K562 (cell line): Measurements from ENCODE around the gene NRG2. TPM values are rescaled to one million over a fixed set of nuclear protein-coding genes. Genes with fewer than 3 reads are reported as not detected.

Experiments
- ATAC-seq: fragments of 200-7000 bp; cut with Tn5 transposase; 3 replicates; pipeline ENCODE4 v1.9.1; 2020; ENCODE audit warnings: moderate library complexity
- BruUV-seq: library from RNA; stranded (reverse); fragments of 400-500 nt; replicated peaks from 2 replicates; lab custom pipeline; 2021; lab: Mats Ljungman, UMichigan
- CTCF ChIA-PET: fragments of 300-600 bp; formaldehyde crosslinking; extraction: SDS; loops from one replicate; lab custom pipeline; 2021; ENCODE audit warnings: low intra/inter-chr PET ratio; lab: Yijun Ruan, JAX
- POLR2A ChIA-PET: fragments of 300-600, 350-650 bp; sonication (Branson Sonifier 250); formaldehyde crosslinking; extraction: SDS; loops from one replicate; lab custom pipeline; 2021; ENCODE audit warnings: antibody characterized with exemption, inconsistent platforms; lab: Yijun Ruan, JAX
- DNase-seq, 4 experiments: peaks; one replicate each; pipeline versions ENCODE4 v3.0.0 to v3.0.0-alpha.2; 2011 to 2018; ENCODE audit warnings: low spot score in 3 of 4, mixed read lengths in 3 of 4; ENCODE audit errors: extremely low read depth in 1 of 4
- FAIRE-seq: peaks from 2 replicates; lab custom pipeline; 2011; peaks lifted over from hg19 to GRCh38; lab: Jason Lieb, UNC
- H2AFZ ChIP-seq: 2 replicates; pipeline ENCODE4 v1.6.0; 2011; ENCODE audit warnings: low read depth, low read length, control low read depth, inconsistent platforms
- H3K27ac ChIP-seq: fragments of 200-600 bp; 3 replicates; pipeline ENCODE4 v1.8.0; 2011; ENCODE audit warnings: low read depth, mild to moderate bottlenecking, control low read depth, inconsistent platforms, low read length, moderate library complexity, mixed read lengths; ENCODE audit errors: extremely low read depth
- H3K27me3 ChIP-seq, 2 experiments: fragments of 300-600 bp in 1 of 2; 2 replicates in 1 of 2; 3 replicates in 1 of 2; pipeline versions ENCODE4 v1.6.0 to v1.8.0; 2011; ENCODE audit warnings: inconsistent platforms in 2 of 2, low read length in 2 of 2, mild to moderate bottlenecking in 1 of 2, mixed read lengths in 1 of 2, moderate library complexity in 1 of 2; ENCODE audit not compliant: control insufficient read depth in 2 of 2, insufficient read depth in 2 of 2
- H3K36me3 ChIP-seq: fragments of 300-600 bp; 3 replicates; pipeline ENCODE4 v1.8.0; 2011; ENCODE audit warnings: mild to moderate bottlenecking, low read length, inconsistent platforms; ENCODE audit not compliant: control insufficient read depth, insufficient read depth
- H3K4me1 ChIP-seq, 2 experiments: fragments of 200-600 bp in 1 of 2; replicated peaks in 1 of 2; 2 replicates in 1 of 2; 3 replicates in 1 of 2; pipeline versions ENCODE4 v1.5.1 to v1.8.0; 2011; ENCODE audit warnings: inconsistent platforms in 2 of 2, low read length in 2 of 2, mild to moderate bottlenecking in 1 of 2, mixed read lengths in 1 of 2, moderate library complexity in 1 of 2; ENCODE audit not compliant: control insufficient read depth in 2 of 2, insufficient read depth in 2 of 2
- H3K4me2 ChIP-seq: 2 replicates; pipeline ENCODE4 v1.6.1; 2011; ENCODE audit warnings: low read length, control low read depth, inconsistent platforms, mixed read lengths; ENCODE audit not compliant: insufficient read depth
- H3K4me3 ChIP-seq: fragments of 200-600 bp; sonication (generic), shearing (Covaris generic); 2 replicates; pipeline ENCODE4 v1.5.1; 2016; ENCODE audit warnings: control low read depth, inconsistent platforms
- H3K79me2 ChIP-seq: fragments of 200-600 bp; 3 replicates; pipeline ENCODE4 v1.8.0; 2011; ENCODE audit warnings: low read length, inconsistent platforms; ENCODE audit not compliant: control insufficient read depth, insufficient read depth
- H3K9ac ChIP-seq, 2 experiments: 2 replicates each; pipeline versions ENCODE4 v1.6.0 to v1.6.1; 2011; ENCODE audit warnings: low read depth in 2 of 2, low read length in 2 of 2, control low read depth in 1 of 2, inconsistent platforms in 1 of 2, mild to moderate bottlenecking in 1 of 2, mixed read lengths in 1 of 2; ENCODE audit not compliant: insufficient read depth in 1 of 2
- H3K9me1 ChIP-seq: one replicate; pipeline ENCODE4 v1.6.0; 2011; ENCODE audit warnings: inconsistent platforms, mild to moderate bottlenecking, low read length, moderate library complexity; ENCODE audit not compliant: control insufficient read depth, insufficient read depth
- H3K9me3 ChIP-seq: replicated peaks from 2 replicates; pipeline ENCODE4 v1.5.1; 2011; ENCODE audit warnings: low read depth, low read length, inconsistent platforms; ENCODE audit not compliant: control insufficient read depth, insufficient read depth
- H4K20me1 ChIP-seq: replicated peaks from 2 replicates; pipeline ENCODE4 v1.6.1; 2011; ENCODE audit warnings: low read length, inconsistent platforms, mixed read lengths; ENCODE audit not compliant: control insufficient read depth, insufficient read depth
- CBX1 ChIP-seq: sonication (generic); IDR thresholded peaks from 2 replicates; pipeline ENCODE4 v1.6.1; 2016; ENCODE audit warnings: antibody characterized with exemption, low read depth, mild to moderate bottlenecking
- HDAC3 ChIP-seq: fragments of 450-650 bp; IDR thresholded peaks from 2 replicates; pipeline ENCODE4 v1.6.1; 2018; ENCODE audit warnings: borderline replicate concordance, mild to moderate bottlenecking, moderate library complexity; ENCODE audit not compliant: partially characterized antibody
- MYBL2 ChIP-seq, 2 experiments: fragments of 450-650 bp in 1 of 2; sonication (generic) in 1 of 2; formaldehyde crosslinking in 1 of 2; IDR thresholded peaks; 2 replicates each; pipeline versions ENCODE4 v1.6.1 to v1.8.1; 2017 to 2022; ENCODE audit warnings: borderline replicate concordance in 1 of 2, inconsistent platforms in 1 of 2, low read depth in 1 of 2, mild to moderate bottlenecking in 1 of 2, missing genetic modification reagents in 1 of 2, moderate library complexity in 1 of 2
- RBM15 ChIP-seq: fragments of 200-400 bp; formaldehyde crosslinking; IDR thresholded peaks from 2 replicates; pipeline ENCODE4 v1.6.1; 2018; ENCODE audit warnings: mild to moderate bottlenecking, low read length, moderate library complexity; ENCODE audit not compliant: insufficient read depth
- RBM39 ChIP-seq: fragments of 200-400 bp; formaldehyde crosslinking; optimal IDR thresholded peaks from 2 replicates; pipeline ENCODE3; 2018; ENCODE audit warnings: low read depth, low read length
- TAL1 ChIP-seq: fragments of 450-650 bp; IDR thresholded peaks from 2 replicates; pipeline ENCODE4 v1.6.1; 2016; ENCODE audit warnings: mild to moderate bottlenecking
- U2AF2 ChIP-seq: fragments of 200-400 bp; formaldehyde crosslinking; optimal IDR thresholded peaks from 2 replicates; pipeline ENCODE3; 2017; ENCODE audit warnings: low read depth, mild to moderate bottlenecking, low read length
- ZNF224 ChIP-seq: sonication (generic); formaldehyde crosslinking; IDR thresholded peaks from 2 replicates; pipeline ENCODE4 v1.8.0; 2022; ENCODE audit warnings: mild to moderate bottlenecking, missing genetic modification reagents
- ZNF561 ChIP-seq: fragments of 450-650 bp; formaldehyde crosslinking; conservative IDR thresholded peaks from 2 replicates; pipeline ENCODE4 v1.4.0; 2020; ENCODE audit warnings: mild to moderate bottlenecking, moderate library complexity
- WGBS: fragments of 100-300 bp; shearing (Covaris generic); methylation state at CpG from one replicate; pipeline ENCODE4 v1.1.6; 2016; ENCODE audit warnings: low coverage, mixed read lengths; ENCODE audit not compliant: insufficient coverage; ENCODE audit errors: missing lambda C conversion rate; 5-methylcytosine and 5-hydroxymethylcytosine counted together
- in situ Hi-C: fragments of 300-500 bp; cut with MboI; formaldehyde crosslinking; loops from 4 replicates; pipeline ENCODE4 v1.15.0; 2018; ENCODE audit warnings: inconsistent platforms, mixed read lengths
- intact Hi-C: fragments of 100-400 bp; cut with micrococcal nuclease; formaldehyde crosslinking; loops from 2 replicates; pipeline ENCODE4 v1.14.2; 2022
- polyA plus RNA-seq, 8 experiments: library from polyadenylated mRNA; depleted of rRNA in 4 of 8; stranded (reverse) in 5 of 8; unstranded in 3 of 8; fragments of >200 nt; fragmentation: Nextera tagmentation in 2 of 8; fragmentation: Illumina TruSeq in 1 of 8; extraction: Ambion mirVana in 2 of 8; extraction: Trizol in 1 of 8; gene quantifications; 2 replicates each; pipeline versions ENCODE4 v1.2.1 to v1.2.3, GENCODE V29; 2011 to 2014; ENCODE audit warnings: inconsistent platforms in 1 of 8, missing spikeins in 1 of 8
- total RNA-seq, 7 experiments: library from RNA; depleted of rRNA in 6 of 7; stranded (reverse); fragments of >200 nt in 6 of 7; fragmentation: Illumina TruSeq in 2 of 7; extraction: Trizol in 2 of 7; gene quantifications; 2 replicates each; pipeline versions ENCODE4 v1.2.1 to v1.2.3, GENCODE V29; 2011 to 2021; ENCODE audit warnings: low replicate concordance in 1 of 7

NRG2 gene
- total and polyA plus RNA-seq, 9 of the 15 experiments (the other 6 are each of a cell fraction or from before 2014, with no cell fraction given), result not detected

DNA sequence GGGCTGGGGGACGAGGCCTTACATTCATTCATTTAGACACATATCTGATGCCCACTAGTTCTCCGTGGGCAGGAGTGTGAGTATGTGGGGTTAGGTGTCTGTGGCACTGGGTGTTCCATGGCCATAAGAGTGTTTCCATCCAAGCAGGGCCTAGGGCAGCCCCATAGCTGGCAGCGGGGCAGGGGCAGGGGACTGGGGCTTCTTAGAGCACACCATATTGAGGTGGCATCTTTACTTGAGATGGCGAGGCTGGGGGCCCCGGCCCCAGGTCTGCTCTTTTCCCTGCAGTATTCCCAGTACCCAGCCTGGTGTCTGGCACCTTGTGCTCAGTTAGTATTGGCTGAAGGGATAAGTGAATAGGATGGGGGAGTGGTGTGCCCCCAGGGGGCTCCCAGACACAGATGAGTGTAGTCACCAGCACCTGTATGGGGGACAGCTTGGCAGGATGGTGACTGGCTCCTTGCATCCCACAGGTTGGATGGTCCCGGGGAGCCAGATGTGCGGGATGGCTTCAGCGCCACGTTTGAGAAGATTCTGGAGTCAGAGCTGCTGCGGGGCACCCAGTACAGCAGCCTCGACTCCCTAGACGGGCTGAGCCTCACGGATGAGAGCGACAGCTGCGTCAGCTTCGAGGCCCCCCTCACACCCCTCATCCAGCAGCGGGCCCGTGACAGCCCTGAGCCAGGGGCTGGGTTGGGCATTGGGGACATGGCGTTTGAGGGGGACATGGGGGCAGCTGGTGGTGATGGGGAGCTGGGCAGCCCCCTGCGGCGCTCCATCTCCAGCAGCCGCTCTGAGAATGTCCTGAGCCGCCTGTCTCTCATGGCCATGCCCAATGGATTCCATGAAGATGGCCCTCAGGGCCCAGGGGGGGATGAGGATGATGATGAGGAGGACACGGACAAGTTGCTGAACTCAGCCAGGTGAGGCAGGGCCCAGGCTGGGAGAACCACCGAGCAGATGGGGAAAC lies 230.0 kb downstream of the NRG2 start:
- Histone ChIP-seq H3K27me3 (peaks cover 24 to 79% of the 10 kb centered on the region in 2 experiments), H3K79me2 (no peaks in the 10 kb centered on the region), H2AFZ (no peak overlapping the region), H3K9me3 (no peaks in the 10 kb centered on the region), H3K4me1 (peaks cover 0 to 7% of the 10 kb centered on the region in 2 experiments; a peak in 1 of 5 replicates), H3K9me1 (no peaks in the 10 kb centered on the region), H3K4me2 (no peak overlapping the region), H3K4me3 (no peak overlapping the region), H3K9ac (peak overlapping the region in 1 of 2 experiments; percentile 26; a peak in 1 of 4 replicates), H3K36me3 (no peaks in the 10 kb centered on the region), H4K20me1 (peaks cover 5% of the 10 kb centered on the region), H3K27ac (no peak overlapping the region)
- no TSS peak for BruUV-seq
- DNase-seq, result no peak
- no peak for FAIRE-seq
- in situ Hi-C loops (no loop called here), intact Hi-C loops (no loop called here)
- ATAC-seq, result no peak
- ChIA-PET POLR2A (interaction anchor here (1.2 kb wide), 1 partner anchor 248 kb away, joined by 4 read pairs; no protein-coding TSS in a partner anchor), CTCF (no interaction called here)
- TF ChIP-seq MYBL2 (IDR thresholded peaks at IDR 0.05; ENCODE audit: low read depth) (no peak), MYBL2 (CRISPR knock-in tag; IDR thresholded peaks at IDR 0.05; ENCODE audit: borderline replicate concordance) (no peak), HDAC3 (no peak), U2AF2 (no peak), RBM15 (no peak), RBM39 (no peak), ZNF561 (CRISPR knock-in tag) (no peak), ZNF224 (CRISPR knock-in tag) (no peak), CBX1 (no peak), TAL1 (no peak)
- WGBS, result 1% methylated on average over 25 of the region's 25 CpGs
